CD14-positive monocyte (primary cell): ENCODE results near the gene TTC7B. TPM values are rescaled to one million over a fixed set of nuclear protein-coding genes. Genes with fewer than 3 reads are reported as not detected.

ENCODE experiments used
- DNase-seq, 3 donors: peaks; one replicate each; pipeline ENCODE4 v3.0.0-alpha.2; 2011 to 2022
- H2AFZ ChIP-seq: 2 replicates; pipeline ENCODE4 v1.6.0; 2012; ENCODE audit warnings: mild to moderate bottlenecking, low read depth, low read length, inconsistent platforms; ENCODE audit not compliant: insufficient read depth, poor library complexity, severe bottlenecking
- H3K27ac ChIP-seq, 2 donors: 1 replicate in 1 of 2; 2 replicates in 1 of 2; pipeline ENCODE4 v1.5.1; 2012 to 2013; ENCODE audit warnings: low read length in 2 of 2, control low read depth in 1 of 2, inconsistent platforms in 1 of 2, low read depth in 1 of 2, mild to moderate bottlenecking in 1 of 2
- H3K27me3 ChIP-seq, 2 donors: one replicate each; pipeline versions ENCODE4 v1.6.0 to v1.6.1; 2011 to 2013; ENCODE audit warnings: low read length in 2 of 2; ENCODE audit not compliant: control insufficient read depth in 2 of 2, insufficient read depth in 2 of 2
- H3K36me3 ChIP-seq, 2 donors: replicated peaks in 1 of 2; 1 replicate in 1 of 2; 2 replicates in 1 of 2; pipeline versions ENCODE4 v1.5.1 to v1.6.1; 2012 to 2013; ENCODE audit warnings: low read length in 2 of 2, control low read depth in 1 of 2, inconsistent platforms in 1 of 2, mild to moderate bottlenecking in 1 of 2; ENCODE audit not compliant: insufficient read depth in 2 of 2, control insufficient read depth in 1 of 2
- H3K4me1 ChIP-seq, 2 donors: 1 replicate in 1 of 2; 2 replicates in 1 of 2; pipeline versions ENCODE4 v1.5.1 to v1.6.1; 2012 to 2013; ENCODE audit warnings: low read length in 2 of 2, control low read depth in 1 of 2, inconsistent platforms in 1 of 2, mild to moderate bottlenecking in 1 of 2, moderate library complexity in 1 of 2; ENCODE audit not compliant: insufficient read depth in 2 of 2, control insufficient read depth in 1 of 2
- H3K4me2 ChIP-seq: replicated peaks from 2 replicates; pipeline ENCODE3; 2012; ENCODE audit warnings: low read length, moderate library complexity, mild to moderate bottlenecking; ENCODE audit not compliant: poor library complexity, severe bottlenecking; ENCODE audit errors: extremely low read depth
- H3K4me3 ChIP-seq, 3 experiments: fragments of 200-600 bp in 1 of 3; sonication (generic) in 1 of 3; replicated peaks in 1 of 3; 1 replicate in 2 of 3; 2 replicates in 1 of 3; pipeline ENCODE4 v1.5.1; 2011 to 2013; ENCODE audit warnings: low read length in 3 of 3, mild to moderate bottlenecking in 3 of 3, control low read depth in 2 of 3, low read depth in 2 of 3, inconsistent platforms in 1 of 3, moderate library complexity in 1 of 3
- H3K79me2 ChIP-seq: 2 replicates; pipeline ENCODE4 v1.6.0; 2012; ENCODE audit warnings: mild to moderate bottlenecking, control low read depth, inconsistent platforms, low read length, moderate library complexity; ENCODE audit not compliant: insufficient read depth
- H3K9ac ChIP-seq: 2 replicates; pipeline ENCODE4 v1.6.0; 2017; ENCODE audit warnings: low read length, mild to moderate bottlenecking; ENCODE audit not compliant: insufficient read depth, poor library complexity, severe bottlenecking
- H3K9me3 ChIP-seq, 2 donors: replicated peaks in 1 of 2; 1 replicate in 1 of 2; 2 replicates in 1 of 2; pipeline versions ENCODE4 v1.5.1 to v1.6.1; 2012 to 2013; ENCODE audit warnings: low read length in 2 of 2, control low read depth in 1 of 2; ENCODE audit not compliant: control insufficient read depth in 1 of 2, insufficient read depth in 1 of 2
- H4K20me1 ChIP-seq: 2 replicates; pipeline ENCODE4 v1.6.0; 2012; ENCODE audit warnings: mild to moderate bottlenecking, low read length, control low read depth, moderate library complexity; ENCODE audit not compliant: insufficient read depth
- H3K27ac Mint-ChIP-seq, 7 donors: one replicate each; pipeline ENCODE4 v1.8.0; 2020; ENCODE audit warnings: mild to moderate bottlenecking in 7 of 7, mixed read lengths in 7 of 7, moderate library complexity in 6 of 7, inconsistent platforms in 2 of 7
- H3K27me3 Mint-ChIP-seq, 3 donors: one replicate each; pipeline ENCODE4 v1.8.0; 2021 to 2022; ENCODE audit warnings: low read depth in 3 of 3, mild to moderate bottlenecking in 3 of 3, mixed read lengths in 3 of 3, moderate library complexity in 3 of 3, inconsistent platforms in 1 of 3
- H3K36me3 Mint-ChIP-seq, 2 donors: one replicate each; pipeline ENCODE4 v1.8.0; 2020; ENCODE audit warnings: mixed read lengths in 2 of 2, inconsistent platforms in 1 of 2, mild to moderate bottlenecking in 1 of 2
- H3K4me1 Mint-ChIP-seq: one replicate; pipeline ENCODE4 v1.8.0; 2020; ENCODE audit warnings: mild to moderate bottlenecking, mixed read lengths
- H3K4me3 Mint-ChIP-seq, 2 donors: one replicate each; pipeline ENCODE4 v1.8.0; 2020; ENCODE audit warnings: mild to moderate bottlenecking in 2 of 2, mixed read lengths in 2 of 2, moderate library complexity in 1 of 2
- H3K9me3 Mint-ChIP-seq, 7 donors: one replicate each; pipeline ENCODE4 v1.8.0; 2020 to 2022; ENCODE audit warnings: mixed read lengths in 7 of 7, mild to moderate bottlenecking in 6 of 7, moderate library complexity in 6 of 7, inconsistent platforms in 2 of 7
- WGBS: methylation state at CpG from one replicate; pipeline ENCODE4 v1.1.5; 2013; ENCODE audit warnings: missing lambda C conversion rate; ENCODE audit not compliant: insufficient coverage; 5-methylcytosine and 5-hydroxymethylcytosine counted together
- intact Hi-C, 2 donors: fragments of 100-400 bp; cut with micrococcal nuclease; formaldehyde crosslinking; loops; one replicate each; pipeline versions ENCODE4 v1.15.0 to v1.15.1; 2023
- polyA plus RNA-seq, 3 donors: library from polyadenylated mRNA; depleted of rRNA in 1 of 3; unstranded in 2 of 3; stranded (reverse) in 1 of 3; fragments of 300-500 nt in 2 of 3; fragments of >200 nt in 1 of 3; fragmentation: Illumina TruSeq in 2 of 3; gene quantifications; 1 replicate in 2 of 3; 2 replicates in 1 of 3; pipeline ENCODE4 v1.2.3, GENCODE V29; 2012 to 2021
- TF ChIP-seq, protein P1 (sequence below): fragments of 200-600 bp; IDR thresholded peaks from one replicate; pipeline ENCODE4 v1.8.0; 2022; ENCODE audit warnings: antibody characterized with exemption, mild to moderate bottlenecking

TTC7B gene
- polyA plus RNA-seq, 3 donors = 0.87 to 2.6 (median 1.2) TPM

DNA sequence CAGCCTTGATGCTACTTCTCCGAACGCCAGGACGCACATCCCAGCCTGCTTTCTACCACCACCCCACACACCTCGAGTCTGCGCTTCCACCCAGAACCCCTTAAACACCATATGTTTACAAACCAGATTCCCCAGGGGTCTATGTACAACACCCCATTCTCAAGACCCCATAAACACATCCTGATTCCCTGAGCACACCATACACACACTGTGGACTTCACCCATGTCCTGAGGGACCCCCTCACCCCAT lies 733 bp downstream of the TTC7B start:
- no peaks in the 10 kb centered on the region for H3K9me3 ChIP-seq
- intact Hi-C loops = no loop called here
- DNase-seq = no peak
- no peaks in the 10 kb centered on the region for H3K79me2 ChIP-seq
- H3K9ac ChIP-seq = peak overlapping the region; percentile 46
- peak overlapping the region; percentile 77 to 91 for H3K4me3 Mint-ChIP-seq
- H3K36me3 ChIP-seq = no peaks in the 10 kb centered on the region
- H3K9me3 Mint-ChIP-seq = peaks cover 0 to 4% (median 0%) of the 10 kb centered on the region in 7 donors
- H3K27ac ChIP-seq = no peak overlapping the region
- peak overlapping the region; percentile 71 for H3K4me2 ChIP-seq
- H3K4me3 ChIP-seq = peak overlapping the region in 2 of 3 experiments; percentile 6 to 57
- TF ChIP-seq, protein P1, sequence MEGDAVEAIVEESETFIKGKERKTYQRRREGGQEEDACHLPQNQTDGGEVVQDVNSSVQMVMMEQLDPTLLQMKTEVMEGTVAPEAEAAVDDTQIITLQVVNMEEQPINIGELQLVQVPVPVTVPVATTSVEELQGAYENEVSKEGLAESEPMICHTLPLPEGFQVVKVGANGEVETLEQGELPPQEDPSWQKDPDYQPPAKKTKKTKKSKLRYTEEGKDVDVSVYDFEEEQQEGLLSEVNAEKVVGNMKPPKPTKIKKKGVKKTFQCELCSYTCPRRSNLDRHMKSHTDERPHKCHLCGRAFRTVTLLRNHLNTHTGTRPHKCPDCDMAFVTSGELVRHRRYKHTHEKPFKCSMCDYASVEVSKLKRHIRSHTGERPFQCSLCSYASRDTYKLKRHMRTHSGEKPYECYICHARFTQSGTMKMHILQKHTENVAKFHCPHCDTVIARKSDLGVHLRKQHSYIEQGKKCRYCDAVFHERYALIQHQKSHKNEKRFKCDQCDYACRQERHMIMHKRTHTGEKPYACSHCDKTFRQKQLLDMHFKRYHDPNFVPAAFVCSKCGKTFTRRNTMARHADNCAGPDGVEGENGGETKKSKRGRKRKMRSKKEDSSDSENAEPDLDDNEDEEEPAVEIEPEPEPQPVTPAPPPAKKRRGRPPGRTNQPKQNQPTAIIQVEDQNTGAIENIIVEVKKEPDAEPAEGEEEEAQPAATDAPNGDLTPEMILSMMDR = no peak
- H2AFZ ChIP-seq = peak overlapping the region; percentile 65
- peaks cover 4 to 11% of the 10 kb centered on the region in 2 donors for H3K27me3 ChIP-seq
- peaks cover 12 to 20% (median 18%) of the 10 kb centered on the region in 3 donors for H3K27me3 Mint-ChIP-seq
- H3K27ac Mint-ChIP-seq = peak overlapping the region in 4 of 7 donors; percentile 31 to 52 (median 40)
- H3K4me1 Mint-ChIP-seq = peaks cover 5% of the 10 kb centered on the region
- H3K36me3 Mint-ChIP-seq = peaks cover 0 to 4% of the 10 kb centered on the region in 2 donors
- H4K20me1 ChIP-seq = no peaks in the 10 kb centered on the region
- peaks cover 4 to 7% of the 10 kb centered on the region in 2 donors for H3K4me1 ChIP-seq
- WGBS = 18% methylated on average over 4 of the region's 5 CpGs

GRCh38 chr14:90814806-90815571 lies 1.2 kb downstream of the TTC7B start:
- Mint-ChIP-seq H3K4me1 (peaks cover 5% of the 10 kb centered on the region), H3K36me3 (peaks cover 0 to 4% of the 10 kb centered on the region in 2 donors), H3K9me3 (peaks cover 0 to 2% (median 0%) of the 10 kb centered on the region in 7 donors), H3K27ac (peak overlapping the region in 5 of 7 donors; percentile 31 to 52 (median 34)), H3K4me3 (peak overlapping the region; percentile 77 to 91), H3K27me3 (peaks cover 10 to 20% (median 14%) of the 10 kb centered on the region in 3 donors)
- H3K9ac ChIP-seq = peak overlapping the region; percentile 46
- H3K27ac ChIP-seq = no peak overlapping the region
- no peaks in the 10 kb centered on the region for H3K36me3 ChIP-seq
- H3K4me1 ChIP-seq = peaks cover 4 to 7% of the 10 kb centered on the region in 2 donors
- peak overlapping the region; percentile 71 for H3K4me2 ChIP-seq
- no peaks in the 10 kb centered on the region for H3K9me3 ChIP-seq
- TF ChIP-seq, protein P1 = no peak
- H2AFZ ChIP-seq = peak overlapping the region; percentile 65
- WGBS = 76% methylated on average over 6 of the region's 13 CpGs
- H3K79me2 ChIP-seq = no peaks in the 10 kb centered on the region
- H3K4me3 ChIP-seq = peak overlapping the region in 1 of 3 experiments; percentile 57
- no peak for DNase-seq
- intact Hi-C loops = no loop called here
- H4K20me1 ChIP-seq = no peaks in the 10 kb centered on the region
- H3K27me3 ChIP-seq = peaks cover 4 to 11% of the 10 kb centered on the region in 2 donors
